CD14-positive monocyte (primary cell): ENCODE measurements around the gene SLC43A2. TPM values are rescaled to one million over a fixed set of nuclear protein-coding genes. Genes with fewer than 3 reads are reported as not detected.

ENCODE experiments used
- DNase-seq, 3 donors: peaks; one replicate each; pipeline ENCODE4 v3.0.0-alpha.2; 2011 to 2022
- H2AFZ ChIP-seq: 2 replicates; pipeline ENCODE4 v1.6.0; 2012; ENCODE audit warnings: mild to moderate bottlenecking, low read depth, low read length, inconsistent platforms; ENCODE audit not compliant: insufficient read depth, poor library complexity, severe bottlenecking
- H3K27ac ChIP-seq, 2 donors: 1 replicate in 1 of 2; 2 replicates in 1 of 2; pipeline ENCODE4 v1.5.1; 2012 to 2013; ENCODE audit warnings: low read length in 2 of 2, control low read depth in 1 of 2, inconsistent platforms in 1 of 2, low read depth in 1 of 2, mild to moderate bottlenecking in 1 of 2
- H3K27me3 ChIP-seq, 2 donors: one replicate each; pipeline versions ENCODE4 v1.6.0 to v1.6.1; 2011 to 2013; ENCODE audit warnings: low read length in 2 of 2; ENCODE audit not compliant: control insufficient read depth in 2 of 2, insufficient read depth in 2 of 2
- H3K36me3 ChIP-seq, 2 donors: replicated peaks in 1 of 2; 1 replicate in 1 of 2; 2 replicates in 1 of 2; pipeline versions ENCODE4 v1.5.1 to v1.6.1; 2012 to 2013; ENCODE audit warnings: low read length in 2 of 2, control low read depth in 1 of 2, inconsistent platforms in 1 of 2, mild to moderate bottlenecking in 1 of 2; ENCODE audit not compliant: insufficient read depth in 2 of 2, control insufficient read depth in 1 of 2
- H3K4me1 ChIP-seq, 2 donors: 1 replicate in 1 of 2; 2 replicates in 1 of 2; pipeline versions ENCODE4 v1.5.1 to v1.6.1; 2012 to 2013; ENCODE audit warnings: low read length in 2 of 2, control low read depth in 1 of 2, inconsistent platforms in 1 of 2, mild to moderate bottlenecking in 1 of 2, moderate library complexity in 1 of 2; ENCODE audit not compliant: insufficient read depth in 2 of 2, control insufficient read depth in 1 of 2
- H3K4me2 ChIP-seq: replicated peaks from 2 replicates; pipeline ENCODE3; 2012; ENCODE audit warnings: low read length, moderate library complexity, mild to moderate bottlenecking; ENCODE audit not compliant: poor library complexity, severe bottlenecking; ENCODE audit errors: extremely low read depth
- H3K4me3 ChIP-seq, 3 experiments: fragments of 200-600 bp in 1 of 3; sonication (generic) in 1 of 3; replicated peaks in 1 of 3; 1 replicate in 2 of 3; 2 replicates in 1 of 3; pipeline ENCODE4 v1.5.1; 2011 to 2013; ENCODE audit warnings: low read length in 3 of 3, mild to moderate bottlenecking in 3 of 3, control low read depth in 2 of 3, low read depth in 2 of 3, inconsistent platforms in 1 of 3, moderate library complexity in 1 of 3
- H3K79me2 ChIP-seq: 2 replicates; pipeline ENCODE4 v1.6.0; 2012; ENCODE audit warnings: mild to moderate bottlenecking, control low read depth, inconsistent platforms, low read length, moderate library complexity; ENCODE audit not compliant: insufficient read depth
- H3K9ac ChIP-seq: 2 replicates; pipeline ENCODE4 v1.6.0; 2017; ENCODE audit warnings: low read length, mild to moderate bottlenecking; ENCODE audit not compliant: insufficient read depth, poor library complexity, severe bottlenecking
- H3K9me3 ChIP-seq, 2 donors: replicated peaks in 1 of 2; 1 replicate in 1 of 2; 2 replicates in 1 of 2; pipeline versions ENCODE4 v1.5.1 to v1.6.1; 2012 to 2013; ENCODE audit warnings: low read length in 2 of 2, control low read depth in 1 of 2; ENCODE audit not compliant: control insufficient read depth in 1 of 2, insufficient read depth in 1 of 2
- H4K20me1 ChIP-seq: 2 replicates; pipeline ENCODE4 v1.6.0; 2012; ENCODE audit warnings: mild to moderate bottlenecking, low read length, control low read depth, moderate library complexity; ENCODE audit not compliant: insufficient read depth
- H3K27ac Mint-ChIP-seq, 7 donors: one replicate each; pipeline ENCODE4 v1.8.0; 2020; ENCODE audit warnings: mild to moderate bottlenecking in 7 of 7, mixed read lengths in 7 of 7, moderate library complexity in 6 of 7, inconsistent platforms in 2 of 7
- H3K27me3 Mint-ChIP-seq, 3 donors: one replicate each; pipeline ENCODE4 v1.8.0; 2021 to 2022; ENCODE audit warnings: low read depth in 3 of 3, mild to moderate bottlenecking in 3 of 3, mixed read lengths in 3 of 3, moderate library complexity in 3 of 3, inconsistent platforms in 1 of 3
- H3K36me3 Mint-ChIP-seq, 2 donors: one replicate each; pipeline ENCODE4 v1.8.0; 2020; ENCODE audit warnings: mixed read lengths in 2 of 2, inconsistent platforms in 1 of 2, mild to moderate bottlenecking in 1 of 2
- H3K4me1 Mint-ChIP-seq: one replicate; pipeline ENCODE4 v1.8.0; 2020; ENCODE audit warnings: mild to moderate bottlenecking, mixed read lengths
- H3K4me3 Mint-ChIP-seq, 2 donors: one replicate each; pipeline ENCODE4 v1.8.0; 2020; ENCODE audit warnings: mild to moderate bottlenecking in 2 of 2, mixed read lengths in 2 of 2, moderate library complexity in 1 of 2
- H3K9me3 Mint-ChIP-seq, 7 donors: one replicate each; pipeline ENCODE4 v1.8.0; 2020 to 2022; ENCODE audit warnings: mixed read lengths in 7 of 7, mild to moderate bottlenecking in 6 of 7, moderate library complexity in 6 of 7, inconsistent platforms in 2 of 7
- WGBS: methylation state at CpG from one replicate; pipeline ENCODE4 v1.1.5; 2013; ENCODE audit warnings: missing lambda C conversion rate; ENCODE audit not compliant: insufficient coverage; 5-methylcytosine and 5-hydroxymethylcytosine counted together
- intact Hi-C, 2 donors: fragments of 100-400 bp; cut with micrococcal nuclease; formaldehyde crosslinking; loops; one replicate each; pipeline versions ENCODE4 v1.15.0 to v1.15.1; 2023
- polyA plus RNA-seq, 3 donors: library from polyadenylated mRNA; depleted of rRNA in 1 of 3; unstranded in 2 of 3; stranded (reverse) in 1 of 3; fragments of 300-500 nt in 2 of 3; fragments of >200 nt in 1 of 3; fragmentation: Illumina TruSeq in 2 of 3; gene quantifications; 1 replicate in 2 of 3; 2 replicates in 1 of 3; pipeline ENCODE4 v1.2.3, GENCODE V29; 2012 to 2021
- TF ChIP-seq, protein P1 (sequence below): fragments of 200-600 bp; IDR thresholded peaks from one replicate; pipeline ENCODE4 v1.8.0; 2022; ENCODE audit warnings: antibody characterized with exemption, mild to moderate bottlenecking

The SLC43A2 gene
- polyA plus RNA-seq, 3 donors, result 115 to 151 (median 117) TPM

DNA sequence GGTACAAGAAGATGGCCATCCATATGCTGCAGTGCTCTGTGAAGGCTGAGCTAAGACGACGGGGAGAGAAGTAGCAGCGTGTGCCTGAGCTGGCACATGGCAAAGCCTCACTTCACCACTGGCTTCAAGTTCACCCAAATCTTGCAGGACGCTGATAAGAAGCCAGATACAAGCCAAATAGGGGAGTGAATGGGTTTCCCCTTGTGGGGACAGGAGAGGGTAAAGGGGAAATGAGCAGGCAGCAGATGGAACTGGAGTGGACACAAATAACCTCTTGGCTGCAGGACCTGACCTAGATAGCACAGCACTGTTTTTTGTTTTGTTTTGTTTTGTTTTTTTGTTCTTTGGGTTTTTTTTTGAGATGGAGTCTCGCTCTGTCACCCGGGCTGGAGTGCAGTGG lies 45.1 kb downstream of the SLC43A2 start:
- peaks cover 0 to 3% (median 0%) of the 10 kb centered on the region in 7 donors for H3K9me3 Mint-ChIP-seq
- Histone ChIP-seq H3K9ac (no peak overlapping the region), H3K9me3 (no peaks in the 10 kb centered on the region), H2AFZ (no peak overlapping the region), H3K79me2 (no peaks in the 10 kb centered on the region), H3K27me3 (no peaks in the 10 kb centered on the region), H3K4me2 (no peak overlapping the region), H4K20me1 (no peaks in the 10 kb centered on the region), H3K27ac (peak overlapping the region; percentile 36 to 62), H3K4me3 (no peak overlapping the region), H3K36me3 (peaks cover 56 to 85% of the 10 kb centered on the region in 2 donors), H3K4me1 (peaks cover 62 to 68% of the 10 kb centered on the region in 2 donors)
- no peak overlapping the region for H3K4me3 Mint-ChIP-seq
- H3K4me1 Mint-ChIP-seq, result peaks cover 52% of the 10 kb centered on the region
- H3K27me3 Mint-ChIP-seq, result peaks cover 2 to 7% (median 4%) of the 10 kb centered on the region in 3 donors
- WGBS, result no CpG with 5 or more reads among the region's 6 CpGs
- intact Hi-C loops, result no loop called here
- peaks cover 73 to 89% of the 10 kb centered on the region in 2 donors for H3K36me3 Mint-ChIP-seq
- peak in 1 of 3 donors; percentile 63 for DNase-seq
- H3K27ac Mint-ChIP-seq, result peak overlapping the region; percentile 82 to 90 (median 83)
- TF ChIP-seq, protein P1, sequence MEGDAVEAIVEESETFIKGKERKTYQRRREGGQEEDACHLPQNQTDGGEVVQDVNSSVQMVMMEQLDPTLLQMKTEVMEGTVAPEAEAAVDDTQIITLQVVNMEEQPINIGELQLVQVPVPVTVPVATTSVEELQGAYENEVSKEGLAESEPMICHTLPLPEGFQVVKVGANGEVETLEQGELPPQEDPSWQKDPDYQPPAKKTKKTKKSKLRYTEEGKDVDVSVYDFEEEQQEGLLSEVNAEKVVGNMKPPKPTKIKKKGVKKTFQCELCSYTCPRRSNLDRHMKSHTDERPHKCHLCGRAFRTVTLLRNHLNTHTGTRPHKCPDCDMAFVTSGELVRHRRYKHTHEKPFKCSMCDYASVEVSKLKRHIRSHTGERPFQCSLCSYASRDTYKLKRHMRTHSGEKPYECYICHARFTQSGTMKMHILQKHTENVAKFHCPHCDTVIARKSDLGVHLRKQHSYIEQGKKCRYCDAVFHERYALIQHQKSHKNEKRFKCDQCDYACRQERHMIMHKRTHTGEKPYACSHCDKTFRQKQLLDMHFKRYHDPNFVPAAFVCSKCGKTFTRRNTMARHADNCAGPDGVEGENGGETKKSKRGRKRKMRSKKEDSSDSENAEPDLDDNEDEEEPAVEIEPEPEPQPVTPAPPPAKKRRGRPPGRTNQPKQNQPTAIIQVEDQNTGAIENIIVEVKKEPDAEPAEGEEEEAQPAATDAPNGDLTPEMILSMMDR, result no peak

GRCh38 chr17:1582374-1582773 lies 46.3 kb downstream of the SLC43A2 start:
- Histone ChIP-seq H3K79me2 (no peaks in the 10 kb centered on the region), H3K4me2 (no peak overlapping the region), H3K9ac (no peak overlapping the region), H4K20me1 (no peaks in the 10 kb centered on the region), H3K36me3 (peaks cover 56 to 80% of the 10 kb centered on the region in 2 donors), H3K4me1 (peaks cover 62 to 68% of the 10 kb centered on the region in 2 donors), H3K9me3 (no peaks in the 10 kb centered on the region), H3K27me3 (no peaks in the 10 kb centered on the region), H3K4me3 (no peak overlapping the region), H3K27ac (peak overlapping the region; percentile 49 to 73), H2AFZ (no peak overlapping the region)
- Mint-ChIP-seq H3K4me3 (no peak overlapping the region), H3K36me3 (peaks cover 73 to 85% of the 10 kb centered on the region in 2 donors), H3K4me1 (peaks cover 52% of the 10 kb centered on the region), H3K9me3 (peaks cover 0 to 3% (median 0%) of the 10 kb centered on the region in 7 donors), H3K27me3 (peaks cover 2 to 8% (median 4%) of the 10 kb centered on the region in 3 donors), H3K27ac (peak overlapping the region; percentile 83 to 88 (median 85))
- DNase-seq, result peak in 1 of 3 donors; percentile 53
- TF ChIP-seq, protein P1, result no peak
- intact Hi-C loops, result no loop called here
- WGBS, result 48% methylated on average over 8 of the region's 10 CpGs
